A549 (cell line): ENCODE data around the gene NXPH3. TPM values are rescaled to one million over a fixed set of nuclear protein-coding genes. Genes with fewer than 3 reads are reported as not detected.

ENCODE experiments used
- ATAC-seq, 2 experiments: fragments of 200-7000 bp in 1 of 2; fragments of >200 bp in 1 of 2; cut with Nextera tagmentation in 1 of 2; cut with Tn5 transposase in 1 of 2; 3 replicates each; pipeline versions ENCODE4 v1.8.0 to v1.9.1; 2018 to 2020; ENCODE audit warnings: mild to moderate bottlenecking in 1 of 2, moderate library complexity in 1 of 2
- CTCF ChIA-PET: fragments of 300-600 bp; sonication (Branson Sonifier 250); formaldehyde crosslinking; extraction: SDS; loops from one replicate; lab custom pipeline; 2021; ENCODE audit warnings: antibody characterized with exemption, inconsistent platforms; lab: Yijun Ruan, JAX
- POLR2A ChIA-PET: fragments of 350-600 bp; formaldehyde crosslinking; extraction: SDS; loops from one replicate; lab custom pipeline; 2021; ENCODE audit warnings: antibody characterized with exemption, inconsistent platforms; lab: Yijun Ruan, JAX
- DNase-seq, 2 experiments: peaks; one replicate each; pipeline versions ENCODE4 v3.0.0 to v3.0.0-alpha.2; 2011 to 2016; ENCODE audit warnings: low read depth in 1 of 2, low spot score in 1 of 2
- FAIRE-seq: peaks from 2 replicates; lab custom pipeline; 2011; peaks lifted over from hg19 to GRCh38; lab: Jason Lieb, UNC
- H3K27ac ChIP-seq, 2 experiments: fragments of >200 bp; sonication (Bioruptor Twin); formaldehyde crosslinking; 3 replicates each; pipeline ENCODE4 v1.5.1; 2016 to 2017
- H3K4me1 ChIP-seq: fragments of >200 bp; sonication (Bioruptor Twin); formaldehyde crosslinking; 3 replicates; pipeline ENCODE4 v1.6.1; 2016
- H3K4me2 ChIP-seq: fragments of >200 bp; sonication (Bioruptor Twin); formaldehyde crosslinking; 3 replicates; pipeline ENCODE4 v1.6.1; 2016
- H3K4me3 ChIP-seq: fragments of >200 bp; sonication (Bioruptor Twin); formaldehyde crosslinking; 3 replicates; pipeline ENCODE4 v1.5.1; 2016
- H3K9me3 ChIP-seq: fragments of >200 bp; sonication (Bioruptor Twin); formaldehyde crosslinking; 3 replicates; pipeline ENCODE4 v1.6.1; 2016
- BCL3 ChIP-seq: fragments of >200 bp; sonication (Bioruptor Twin); formaldehyde crosslinking; IDR thresholded peaks from 3 replicates; pipeline ENCODE4 v1.6.1; 2016
- BHLHE40 ChIP-seq: IDR thresholded peaks from 2 replicates; pipeline ENCODE4 v1.6.1; 2012; ENCODE audit warnings: low read depth, low read length, inconsistent platforms
- CBX2 ChIP-seq: fragments of 200-600 bp; sonication (generic); IDR thresholded peaks from 2 replicates; pipeline ENCODE4 v1.6.1; 2016; ENCODE audit warnings: low read depth, mild to moderate bottlenecking, borderline replicate concordance
- CHD4 ChIP-seq: fragments of 200-600 bp; sonication (generic); IDR thresholded peaks from 2 replicates; pipeline ENCODE4 v1.6.1; 2016; ENCODE audit warnings: antibody characterized with exemption, mild to moderate bottlenecking, borderline replicate concordance
- EHMT2 ChIP-seq: fragments of 200-600 bp; sonication (generic); IDR thresholded peaks from 2 replicates; pipeline ENCODE4 v1.6.1; 2016; ENCODE audit warnings: antibody characterized with exemption, low read depth, mild to moderate bottlenecking, moderate library complexity
- FOSL2 ChIP-seq, 2 experiments: fragments of 450-650 bp in 1 of 2; fragments of >200 bp in 1 of 2; sonication (Bioruptor Twin) in 1 of 2; formaldehyde crosslinking; IDR thresholded peaks; 2 replicates each; pipeline versions ENCODE4 v1.5.0 to v1.6.1; 2016 to 2020; ENCODE audit warnings: mild to moderate bottlenecking in 1 of 2, moderate library complexity in 1 of 2
- FOXS1 ChIP-seq: fragments of 250-450 bp; sonication (Bioruptor Pico); IDR thresholded peaks from 2 replicates; pipeline ENCODE4 v1.5.0; 2020; ENCODE audit warnings: mild to moderate bottlenecking, moderate library complexity
- GATA3 ChIP-seq: IDR thresholded peaks from 2 replicates; pipeline ENCODE4 v1.6.1; 2012; ENCODE audit warnings: borderline replicate concordance
- HDAC2 ChIP-seq: fragments of 200-600 bp; sonication (generic); IDR thresholded peaks from 2 replicates; pipeline ENCODE4 v1.6.1; 2016
- HEYL ChIP-seq: fragments of 250-450 bp; sonication (Bioruptor Pico); IDR thresholded peaks from 2 replicates; pipeline ENCODE4 v1.8.0; 2021; ENCODE audit warnings: mild to moderate bottlenecking, moderate library complexity
- HMGXB4 ChIP-seq: fragments of 250-450 bp; sonication (Bioruptor Pico); IDR thresholded peaks from 2 replicates; pipeline ENCODE4 v1.5.0; 2021; ENCODE audit warnings: mild to moderate bottlenecking, moderate library complexity, borderline replicate concordance
- KDM1A ChIP-seq: fragments of 200-600 bp; sonication (generic); IDR thresholded peaks from 2 replicates; pipeline ENCODE4 v1.6.1; 2016; ENCODE audit warnings: low read depth, mild to moderate bottlenecking
- MAFK ChIP-seq: fragments of 450-650 bp; IDR thresholded peaks from 2 replicates; pipeline ENCODE4 v1.6.1; 2014; ENCODE audit not compliant: partially characterized antibody
- MYC ChIP-seq: IDR thresholded peaks from 2 replicates; pipeline ENCODE4 v1.6.1; 2012; ENCODE audit warnings: mild to moderate bottlenecking, inconsistent platforms, low read length, improper control_type of control experiment, borderline replicate concordance
- NFE2L2 ChIP-seq: fragments of 150-350 bp; conservative IDR thresholded peaks from 2 replicates; pipeline ENCODE4 v1.6.1; 2014; ENCODE audit warnings: low read length
- PBX3 ChIP-seq: IDR thresholded peaks from 2 replicates; pipeline ENCODE4 v1.6.1; 2012
- POLR2A ChIP-seq: IDR thresholded peaks from 2 replicates; pipeline ENCODE4 v1.6.1; 2012; ENCODE audit warnings: mild to moderate bottlenecking, low read length
- RAD21 ChIP-seq, 2 experiments: fragments of >200 bp in 1 of 2; sonication (Bioruptor Twin) in 1 of 2; formaldehyde crosslinking in 1 of 2; IDR thresholded peaks in 1 of 2; conservative IDR thresholded peaks in 1 of 2; 2 replicates in 1 of 2; 3 replicates in 1 of 2; pipeline ENCODE4 v1.6.1; 2012 to 2018; ENCODE audit warnings: inconsistent platforms in 1 of 2
- RARB ChIP-seq: fragments of 250-450 bp; sonication (Bioruptor Pico); IDR thresholded peaks from 2 replicates; pipeline ENCODE4 v1.8.0; 2021; ENCODE audit warnings: mild to moderate bottlenecking, moderate library complexity
- SREBF2 ChIP-seq: fragments of 450-650 bp; IDR thresholded peaks from 2 replicates; pipeline ENCODE4 v1.6.1; 2014; ENCODE audit warnings: mild to moderate bottlenecking, moderate library complexity
- TFCP2L1 ChIP-seq: fragments of 250-450 bp; sonication (Bioruptor Pico); IDR thresholded peaks from 2 replicates; pipeline ENCODE4 v1.5.0; 2021; ENCODE audit warnings: mild to moderate bottlenecking
- TP53 ChIP-seq: fragments of 250-450 bp; sonication (Bioruptor Pico); IDR thresholded peaks from 2 replicates; pipeline ENCODE4 v1.5.0; 2021; ENCODE audit warnings: mild to moderate bottlenecking, moderate library complexity
- ZC3H11A ChIP-seq: fragments of 450-650 bp; IDR thresholded peaks from 2 replicates; pipeline ENCODE4 v1.6.1; 2014; ENCODE audit warnings: antibody characterized with exemption, mild to moderate bottlenecking
- ZNF302 ChIP-seq: fragments of 250-450 bp; sonication (Bioruptor Pico); IDR thresholded peaks from 2 replicates; pipeline ENCODE4 v1.9.0; 2021; ENCODE audit warnings: inconsistent platforms, mild to moderate bottlenecking, moderate library complexity
- WGBS: methylation state at CpG from one replicate; pipeline ENCODE4 v1.1.6; 2017; ENCODE audit errors: missing lambda C conversion rate; 5-methylcytosine and 5-hydroxymethylcytosine counted together
- polyA plus RNA-seq, 4 experiments: library from polyadenylated mRNA; depleted of rRNA in 3 of 4; stranded (reverse); fragments of >200 nt; fragmentation: RNase III in 1 of 4; extraction: RNeasy Plus Mini Kit Qiagen cat#74134 plus additional on column Dnase treatment in 1 of 4; gene quantifications; 2 replicates in 3 of 4; 3 replicates in 1 of 4; pipeline ENCODE4 v1.2.3, GENCODE V29; 2011 to 2017

NXPH3 gene
- polyA plus RNA-seq, 2 of the 4 experiments (the other 2 are of a cell fraction) = 0.12 to 0.30 TPM

GRCh38 chr17:49580981-49581647 lies 5.4 kb downstream of the NXPH3 start:
- WGBS = 87% methylated on average over 12 of the region's 12 CpGs
- Histone ChIP-seq H3K9me3 (no peaks in the 10 kb centered on the region), H3K4me2 (no peak overlapping the region), H3K4me3 (no peak overlapping the region), H3K4me1 (no peaks in the 10 kb centered on the region), H3K27ac (no peak overlapping the region)
- POLR2A ChIA-PET = no interaction called here
- FAIRE-seq (no peak), DNase-seq (no peak), ATAC-seq (no peak)
- CTCF ChIA-PET = interaction anchor here (0.6 to 40.8 kb wide), 10 partner anchors 10 to 417 kb away, joined by 3 to 2008 read pairs (median 6); partner anchors contain the start of gene SLC35B1
- TF ChIP-seq ZC3H11A (no peak), RAD21 (conservative IDR thresholded peaks at IDR 0.05 in 1 of 2, IDR thresholded peaks at IDR 0.05 in 1 of 2) (no peak), CHD4 (no peak), MAFK (no peak), PBX3 (no peak), KDM1A (no peak), FOXS1 (CRISPR knock-in tag) (no peak), POLR2A (no peak), HDAC2 (no peak), HEYL (CRISPR knock-in tag) (no peak), EHMT2 (no peak), BHLHE40 (no peak), HMGXB4 (CRISPR knock-in tag) (no peak), CBX2 (no peak), SREBF2 (no peak), RARB (CRISPR knock-in tag) (no peak), NFE2L2 (no peak), BCL3 (no peak), ZNF302 (no peak), MYC (no peak)

GRCh38 chr17:49581648-49581998 lies 6.0 kb downstream of the NXPH3 start:
- ChIA-PET CTCF (interaction anchor here (1.0 to 40.8 kb wide), 4 partner anchors 12 to 121 kb away, joined by 3 to 2008 read pairs (median 52); partner anchors contain the start of gene SLC35B1), POLR2A (no interaction called here)
- Histone ChIP-seq H3K27ac (no peak overlapping the region), H3K4me3 (no peak overlapping the region), H3K4me2 (no peak overlapping the region), H3K4me1 (no peaks in the 10 kb centered on the region), H3K9me3 (no peaks in the 10 kb centered on the region)
- DNase-seq (no peak), ATAC-seq (no peak), FAIRE-seq (no peak)
- TF ChIP-seq NFE2L2 (no peak), PBX3 (no peak), GATA3 (no peak), ZC3H11A (no peak), TFCP2L1 (CRISPR knock-in tag) (no peak), CBX2 (no peak), FOSL2 (IDR thresholded peaks at IDR 0.05) (no peak), FOSL2 (CRISPR knock-in tag; IDR thresholded peaks at IDR 0.05) (no peak), POLR2A (no peak), TP53 (CRISPR knock-in tag) (no peak), BHLHE40 (no peak)
- 76% methylated on average over 6 of the region's 6 CpGs for WGBS
